Activated T-cell treated with anti-CD3 and anti-CD28 coated beads, Interleukin-2, amount 50 U/mL, for 1 hour (primary cell): Measurements from ENCODE around the gene IFI27.
"Not testable (repeated sequence)": the region's sequence is repeated elsewhere in the genome, so short reads cannot be mapped to it uniquely, and the experiment has no call there.

Experiments
- DNase-seq: peaks from one replicate; pipeline ENCODE4 v3.0.0-alpha.2; 2020

The IFI27 gene

DNA sequence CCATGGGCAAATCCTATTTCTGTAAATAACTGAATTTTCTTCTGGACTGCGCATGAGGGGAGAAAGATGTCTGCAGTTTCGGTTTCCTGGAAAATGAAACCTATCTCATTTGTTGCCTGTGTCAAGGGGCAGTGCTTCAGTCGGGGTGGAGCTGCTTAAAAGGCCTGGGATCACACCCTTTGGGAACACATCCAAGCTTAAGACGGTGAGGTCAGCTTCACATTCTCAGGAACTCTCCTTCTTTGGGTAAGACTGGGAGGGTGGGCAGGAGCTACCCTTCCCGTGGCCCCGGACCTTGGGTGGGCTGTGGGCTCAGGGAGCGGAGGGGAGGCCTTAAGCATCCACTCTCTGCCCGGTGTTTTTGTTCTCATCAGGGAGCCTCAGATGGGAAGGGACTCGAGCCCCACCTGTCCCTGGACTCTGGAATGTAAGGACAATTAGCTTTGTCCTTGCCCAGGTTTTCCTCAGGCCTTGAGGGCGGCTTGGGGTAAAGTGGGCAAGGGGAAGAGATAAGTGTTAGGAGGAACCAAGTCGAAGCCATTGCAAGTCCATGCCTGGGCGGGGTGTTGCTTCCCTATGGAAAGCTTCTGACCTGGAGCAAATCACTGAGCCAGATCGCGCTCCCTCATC, at the start of gene IFI27:
IFI27 (plus strand) TSS at position 185 of the 630 bp plus-strand sequence.
- DNase-seq = no peak

DNA sequence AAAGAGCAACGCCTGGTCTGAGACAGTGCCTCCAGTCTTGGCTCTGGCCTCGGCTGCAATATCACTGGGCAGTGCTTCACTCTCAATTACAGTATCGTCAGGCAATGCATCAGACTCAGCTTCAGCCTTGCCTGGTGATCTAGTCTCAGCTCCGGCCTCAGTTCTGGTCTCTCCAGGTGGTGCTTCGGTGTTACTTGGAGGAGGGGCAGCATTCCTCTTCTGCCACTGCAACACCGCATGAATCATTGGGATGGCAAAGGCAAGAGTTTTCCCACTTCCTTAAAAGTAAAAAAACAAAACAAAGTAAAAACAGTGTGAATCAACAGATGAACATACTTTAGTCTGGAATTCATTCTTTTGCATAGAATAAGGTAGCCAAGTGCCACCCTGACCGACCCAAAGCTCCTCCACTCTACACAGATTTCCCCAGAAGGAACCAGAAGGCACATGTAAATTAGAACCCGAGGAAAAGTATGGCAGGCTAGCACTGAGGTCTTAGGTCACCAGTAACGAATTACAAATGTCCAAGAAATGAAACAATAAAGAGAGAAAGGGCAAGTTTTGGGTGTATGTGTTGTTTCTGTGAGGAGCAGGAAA, 48.1 kb upstream of the IFI27 start:
- DNase-seq = no peak

DNA sequence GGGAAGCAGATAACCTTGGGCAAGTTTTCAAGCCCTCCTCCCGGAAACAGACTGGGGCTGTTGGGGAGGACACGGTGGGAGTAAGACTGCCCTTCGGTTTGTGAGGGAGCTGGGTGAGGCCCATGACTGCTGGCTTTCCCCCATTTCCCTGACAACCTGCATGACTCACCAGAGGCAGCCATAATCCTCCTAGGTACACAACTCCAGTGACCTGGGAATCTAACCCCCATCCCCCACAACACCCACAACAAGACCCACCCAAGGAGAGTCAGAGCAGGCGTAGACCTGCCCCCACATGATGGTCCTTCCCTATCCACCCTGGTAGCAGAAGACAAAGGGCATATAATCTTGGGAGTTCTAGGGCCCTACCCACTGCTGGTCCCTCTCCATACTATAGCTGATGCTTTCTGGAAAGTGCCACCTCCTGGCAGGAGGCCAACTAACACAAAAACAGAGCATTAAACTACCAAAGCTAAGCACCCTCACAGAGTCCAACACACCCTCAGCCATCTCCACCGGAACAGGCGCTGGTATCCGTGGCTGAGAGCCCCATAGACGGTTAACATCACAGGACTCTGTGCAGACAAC, 44.4 kb upstream of the IFI27 start:
- DNase-seq = no peak

DNA sequence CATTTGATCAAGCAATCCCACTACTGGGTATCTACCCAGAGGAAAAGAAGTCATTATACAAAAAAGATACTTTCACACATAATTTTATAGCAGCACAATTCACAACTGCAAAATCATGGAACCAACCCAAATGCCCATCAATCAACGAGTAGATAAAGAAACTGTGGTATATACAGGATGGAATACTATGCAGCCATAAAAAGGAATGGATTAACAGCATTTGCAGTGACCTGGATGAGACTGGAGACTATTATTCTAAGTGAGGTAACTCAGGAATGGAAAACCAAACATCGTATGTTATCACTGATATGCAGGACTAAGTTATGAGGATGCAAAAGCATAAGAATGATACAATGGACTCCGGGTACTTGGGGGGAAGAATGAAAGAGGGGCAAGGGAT, 38.5 kb upstream of the IFI27 start:
- DNase-seq = not testable (repeated sequence)

DNA sequence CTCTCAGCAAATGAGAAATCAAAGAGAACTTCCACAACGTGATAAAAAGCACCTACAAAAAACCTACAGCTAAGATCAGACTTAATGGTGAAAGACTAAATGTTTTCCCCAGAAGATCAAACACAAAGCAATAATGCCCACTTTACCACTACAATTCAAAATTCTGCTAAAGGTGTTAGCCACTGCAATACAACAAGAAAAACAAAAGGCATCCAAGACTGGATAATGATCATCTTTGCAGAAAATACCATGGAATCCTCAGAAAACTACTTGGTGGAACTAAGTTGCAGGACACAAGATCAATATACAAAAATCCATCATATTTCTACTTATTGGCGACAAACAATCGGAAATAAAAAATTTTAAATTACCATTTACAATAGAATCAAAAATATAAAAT, 36.0 kb upstream of the IFI27 start:
- no peak for DNase-seq

DNA sequence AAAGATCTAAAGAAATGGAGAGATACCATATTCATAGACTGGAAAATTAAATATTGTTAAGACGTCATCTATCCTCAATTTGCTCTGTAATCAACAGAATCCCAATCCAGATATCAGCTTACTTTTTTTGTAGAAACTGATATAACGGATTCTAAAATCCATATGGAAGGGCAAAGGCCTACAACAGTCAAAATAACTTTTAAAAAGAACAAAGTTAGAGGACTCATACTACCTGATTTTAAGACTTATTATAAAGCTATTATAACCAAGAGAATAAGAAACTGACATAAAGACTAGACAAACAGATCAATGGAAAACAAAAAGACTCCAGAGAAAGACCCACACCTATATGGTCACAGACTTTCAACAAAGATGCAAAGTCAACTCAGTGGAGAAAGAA, 35.5 kb upstream of the IFI27 start:
- DNase-seq = no peak

DNA sequence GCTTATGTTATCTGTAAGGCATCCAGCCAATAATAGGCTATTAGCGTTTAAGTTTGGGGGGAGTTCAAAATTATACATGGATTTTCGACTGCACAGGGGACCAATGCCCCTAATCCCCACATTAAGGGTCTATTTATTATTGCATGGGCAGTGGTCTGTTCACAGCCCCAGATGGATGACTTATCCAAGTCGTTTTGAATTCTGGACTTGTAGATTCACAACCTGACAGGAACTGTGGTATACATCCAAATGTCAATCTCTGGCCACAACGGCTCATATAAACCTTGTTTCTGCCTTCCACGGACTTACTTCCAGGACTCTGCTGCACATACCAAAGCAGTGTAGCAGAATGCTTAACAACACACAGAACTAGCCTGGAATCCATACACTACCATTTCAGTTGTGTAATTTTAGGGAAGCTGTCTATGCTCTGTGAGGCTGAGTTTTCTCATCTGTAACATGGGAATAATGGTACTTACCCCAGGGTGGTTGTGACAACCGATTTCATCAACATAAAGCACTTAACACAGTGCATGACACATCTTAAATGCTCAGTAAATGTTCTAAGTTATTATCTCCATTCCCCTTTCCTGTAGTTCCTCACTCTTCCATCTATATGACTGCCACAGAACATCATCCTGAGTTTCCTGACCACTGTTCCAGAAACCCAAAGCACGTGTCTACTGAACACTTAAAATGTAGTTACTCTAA, 33.3 kb upstream of the IFI27 start:
- DNase-seq = no peak

DNA sequence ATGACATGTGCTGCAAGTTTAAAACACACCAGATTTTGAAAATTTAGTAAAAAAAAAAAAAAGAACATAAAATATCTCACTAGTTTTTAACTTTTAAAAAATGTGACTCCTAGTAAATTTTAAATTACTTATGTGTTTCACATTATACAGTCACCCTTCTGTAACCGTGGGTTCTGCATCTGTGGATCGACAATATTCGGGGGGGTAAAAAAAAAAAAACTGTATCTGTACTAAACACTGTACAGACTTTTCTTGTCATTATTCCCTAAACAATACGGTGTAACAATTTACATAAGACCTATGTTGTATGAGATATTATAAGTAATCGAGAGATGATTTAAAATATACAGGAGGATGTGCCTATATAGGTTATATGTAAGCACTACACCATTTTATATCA, 32.7 kb upstream of the IFI27 start:
- no peak for DNase-seq

DNA sequence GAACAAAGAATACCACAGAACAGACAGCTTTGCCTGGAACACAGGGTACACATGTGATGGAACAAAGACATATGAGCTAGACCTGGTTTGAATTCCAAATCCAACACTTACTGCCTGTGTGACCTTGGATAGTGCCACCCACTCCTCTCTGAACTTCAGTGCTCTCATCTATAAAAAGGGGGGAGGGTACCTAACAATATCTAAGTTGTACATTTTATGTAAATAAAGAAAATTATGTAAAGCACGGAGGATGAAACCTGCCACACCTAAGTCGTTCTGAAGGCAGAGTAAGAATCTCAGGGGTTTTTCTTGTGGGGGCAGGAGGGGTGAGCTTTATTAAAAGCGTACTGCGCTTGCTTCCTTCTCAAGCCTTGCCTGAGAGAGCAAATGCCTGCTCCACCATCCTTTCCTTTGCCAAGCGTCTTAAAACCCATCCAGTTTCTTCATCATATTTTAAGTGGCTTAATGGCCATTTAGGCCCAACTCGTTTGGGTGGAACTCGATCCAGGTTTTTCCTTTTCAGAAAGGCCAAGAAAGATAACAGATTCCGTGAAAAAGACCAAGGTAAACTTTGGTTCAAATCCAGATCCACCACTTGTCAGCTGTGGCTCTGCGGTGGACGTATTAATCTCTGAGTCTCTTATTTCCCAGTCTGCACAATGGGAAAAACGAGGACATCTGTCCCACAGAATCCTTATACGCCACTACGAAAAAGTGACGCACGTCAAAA, 30.5 kb upstream of the IFI27 start:
- no peak for DNase-seq

DNA sequence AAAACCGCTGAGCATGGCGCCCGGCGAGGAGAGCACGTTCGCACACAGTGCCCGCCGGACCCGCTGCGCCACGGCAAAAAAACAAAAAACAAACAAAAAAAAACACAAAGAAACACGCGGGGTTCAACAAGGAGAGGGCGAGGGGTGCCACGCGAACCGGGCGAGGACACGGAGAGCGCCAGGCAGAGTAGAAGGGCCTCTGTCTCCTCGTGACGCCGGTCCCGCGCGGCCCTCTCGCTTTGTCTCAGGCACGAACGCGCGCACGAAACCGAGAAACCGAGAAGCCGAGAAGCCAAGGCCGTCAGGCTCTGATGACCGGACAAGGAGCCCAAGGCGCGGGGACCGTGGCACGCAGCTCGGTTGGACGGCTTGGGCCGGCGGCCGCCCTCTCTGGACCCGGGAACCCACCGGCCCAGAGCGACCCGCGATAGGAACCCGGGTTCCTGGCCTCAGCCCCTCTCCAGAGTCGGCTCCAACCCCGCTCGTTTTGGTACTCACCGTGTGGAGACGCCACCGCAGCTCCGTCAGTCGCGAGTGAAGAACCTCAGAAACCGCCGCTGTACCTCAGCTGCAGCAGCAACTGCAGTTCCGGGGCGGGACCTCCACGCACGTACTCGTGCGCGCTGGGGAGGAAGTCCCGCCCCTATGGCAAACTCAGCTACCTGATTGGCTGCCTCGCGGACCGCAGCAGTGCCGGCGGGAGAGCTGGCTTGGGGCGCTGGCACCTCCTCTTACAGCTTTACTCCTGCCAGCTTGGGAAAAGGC, 29.7 kb upstream of the IFI27 start, which contains the start of the genes DDX24 and IFI27L1:
DDX24 (minus strand) TSS at position 582 of the 765 bp plus-strand sequence. CDS start 1,460 bp downstream, outside the sequence.
IFI27L1 (plus strand) TSS at position 690 of the 765 bp plus-strand sequence. CDS start 15,628 bp downstream, outside the sequence.
- peak; percentile 96 for DNase-seq

DNA sequence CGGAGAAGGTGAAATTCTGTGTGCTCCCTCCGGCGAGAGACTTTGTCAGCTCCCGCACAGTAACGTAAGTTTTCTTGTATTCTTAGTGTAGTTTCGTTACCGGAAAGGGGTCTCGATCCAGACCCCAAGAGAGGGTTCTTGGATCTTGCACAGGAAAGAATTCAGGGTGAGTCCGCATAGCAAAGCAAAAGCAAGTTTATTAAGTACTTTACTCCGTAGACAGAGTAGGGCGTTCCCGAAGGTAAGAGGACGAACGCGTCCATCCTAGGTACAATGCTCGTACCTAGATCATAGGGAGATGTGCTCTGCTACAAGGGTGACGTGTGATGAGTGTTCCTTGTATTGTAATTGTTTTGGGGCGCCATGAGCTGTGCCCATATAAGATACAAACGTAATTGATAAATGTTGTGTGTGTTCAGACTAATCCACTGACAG, 29.1 kb upstream of the IFI27 start:
- DNase-seq = no peak

DNA sequence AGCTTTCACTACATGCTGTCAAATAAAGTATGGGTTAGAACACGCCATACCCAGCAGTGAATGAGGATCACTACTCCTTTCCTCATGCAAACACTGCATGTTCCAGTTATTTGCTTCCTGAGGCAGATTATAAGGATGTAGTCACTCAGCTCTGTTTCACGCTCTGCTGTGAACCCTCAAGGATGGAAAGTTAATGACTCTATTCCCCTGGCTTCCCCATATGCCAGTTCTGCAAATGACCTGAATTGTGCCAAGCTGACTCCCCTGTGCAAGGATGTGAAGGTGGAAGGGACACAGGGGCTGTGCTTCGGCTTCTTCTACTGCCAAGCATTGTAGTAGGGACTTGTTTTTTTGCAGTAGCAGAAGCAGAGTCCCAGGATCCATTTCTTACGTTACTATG, 22.6 kb upstream of the IFI27 start:
- DNase-seq = no peak

DNA sequence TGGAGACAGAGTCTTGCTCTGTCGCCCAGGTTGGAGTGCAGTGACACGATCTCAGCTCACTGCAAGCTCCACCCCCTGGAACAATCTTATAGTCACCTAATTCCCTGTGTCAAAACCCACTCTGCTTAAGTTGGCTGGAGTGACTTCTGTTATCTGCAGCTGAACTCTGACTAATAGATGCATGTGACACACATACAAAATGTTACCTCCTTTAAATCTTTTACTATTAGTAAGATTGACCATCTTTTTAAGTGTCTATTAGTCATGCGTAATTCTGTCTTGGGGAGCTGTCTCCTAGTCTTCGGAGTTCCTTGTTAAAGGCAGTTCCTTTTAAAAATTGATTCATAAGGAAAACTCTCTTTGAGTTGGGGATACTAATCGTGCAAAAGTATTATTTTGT, 22.0 kb upstream of the IFI27 start:
- DNase-seq = no peak

DNA sequence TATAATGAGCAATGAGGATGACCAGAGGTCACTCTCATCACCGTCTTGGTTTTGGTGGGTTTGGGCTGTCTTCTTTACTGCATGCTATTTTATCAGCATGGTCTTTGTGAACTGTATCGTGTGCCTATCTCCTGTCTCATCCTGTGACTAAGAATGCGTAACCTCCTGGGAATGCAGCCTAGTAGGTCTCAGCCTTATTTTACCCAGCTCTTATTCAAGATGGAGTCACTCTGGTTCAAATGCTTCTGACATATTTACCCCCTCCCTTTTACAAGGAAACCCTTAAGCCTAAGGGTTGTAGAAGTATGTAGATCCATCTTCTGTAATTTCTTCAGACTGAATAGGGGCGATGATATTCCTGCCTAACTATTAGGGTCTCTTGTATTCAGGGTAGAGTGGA, 21.1 kb upstream of the IFI27 start:
- no peak for DNase-seq

DNA sequence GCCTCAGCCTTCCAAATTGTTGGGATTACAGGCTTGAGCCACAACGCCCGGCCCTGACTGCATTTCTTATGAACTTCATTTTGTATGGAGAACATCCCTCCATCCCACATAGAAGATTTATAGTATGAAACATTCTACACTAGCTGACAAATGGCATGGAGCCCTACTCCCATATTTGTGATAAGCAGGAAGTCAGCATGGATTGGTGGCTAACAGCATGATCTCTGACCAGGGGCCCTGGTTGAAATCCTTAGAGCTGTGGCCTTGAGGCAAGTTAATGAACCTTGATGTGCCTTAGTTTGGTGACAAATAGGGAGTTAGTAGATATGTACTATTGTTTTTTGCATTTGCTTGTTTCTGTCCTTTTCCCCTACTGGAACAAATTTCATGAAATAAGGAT, 17.1 kb upstream of the IFI27 start:
- DNase-seq = no peak

DNA sequence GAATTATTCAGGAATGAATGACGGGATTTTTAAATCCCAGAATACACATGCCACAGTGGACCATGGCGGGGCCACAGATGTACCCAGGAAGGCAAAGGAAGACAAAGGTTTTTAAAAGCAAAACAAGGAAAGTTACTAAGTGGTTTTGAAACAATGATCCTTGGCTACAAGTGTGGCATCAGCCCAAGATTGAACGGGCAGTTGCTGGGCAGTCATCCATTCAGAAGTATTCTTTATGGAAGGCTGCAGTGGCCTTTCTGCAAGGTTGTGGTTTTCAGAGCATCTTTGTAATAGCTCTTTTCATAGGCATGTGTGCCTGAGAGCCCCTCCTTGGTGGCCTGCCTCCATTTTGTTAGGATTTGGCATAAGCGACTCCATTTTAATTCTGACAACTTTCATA, 13.4 kb upstream of the IFI27 start:
- no peak for DNase-seq

DNA sequence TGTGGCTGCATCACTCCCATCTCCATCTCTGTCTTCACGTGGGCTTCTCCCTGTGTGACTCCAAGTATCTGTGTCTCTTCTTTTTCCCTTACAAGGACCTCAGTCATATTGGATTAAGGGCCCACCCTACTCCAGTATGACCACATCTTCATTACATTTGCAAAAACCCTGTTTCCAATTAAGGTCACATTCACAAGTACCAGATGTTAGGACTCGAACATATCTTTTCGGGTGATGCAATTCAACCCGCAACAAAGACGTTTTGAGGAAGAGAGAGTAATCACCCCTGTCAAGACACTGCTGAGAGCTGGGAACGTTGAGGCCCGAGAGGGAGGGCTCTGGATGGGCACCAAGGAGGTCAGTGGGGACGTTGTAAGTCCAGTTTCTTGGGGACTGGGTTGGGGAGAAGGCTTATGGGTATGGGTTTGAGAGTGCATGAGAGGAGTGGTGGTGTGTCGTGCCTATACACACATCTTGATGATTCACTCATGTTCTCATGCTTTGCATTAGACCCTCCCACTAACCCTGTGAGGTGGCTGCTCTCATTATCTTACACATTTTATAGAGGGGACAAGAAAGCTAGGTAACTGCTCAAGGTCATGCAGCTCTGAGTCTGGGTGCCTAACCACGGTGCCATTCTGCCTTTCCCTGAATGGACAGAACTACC, 12.1 kb upstream of the IFI27 start:
- DNase-seq = no peak

DNA sequence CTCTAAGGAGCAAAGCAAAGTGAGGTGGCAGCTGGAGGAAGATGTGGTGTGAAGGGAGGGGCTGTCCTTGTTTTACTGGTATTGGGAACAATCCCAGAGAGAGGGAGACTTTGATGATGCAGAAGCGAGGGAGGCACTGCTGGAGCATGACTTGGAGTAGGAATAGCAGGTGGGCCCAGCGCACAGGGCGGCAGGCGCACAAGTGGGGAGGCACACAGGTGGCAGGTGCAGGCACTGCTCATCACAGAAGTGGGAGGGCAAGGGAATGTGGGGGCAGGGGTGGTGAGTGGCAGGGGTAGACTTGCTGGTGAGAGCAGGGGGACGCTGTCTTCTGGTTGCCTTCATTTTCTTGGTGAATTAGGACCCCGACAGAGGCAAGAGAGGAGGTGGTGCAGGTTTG, 11.5 kb upstream of the IFI27 start:
- no peak for DNase-seq

DNA sequence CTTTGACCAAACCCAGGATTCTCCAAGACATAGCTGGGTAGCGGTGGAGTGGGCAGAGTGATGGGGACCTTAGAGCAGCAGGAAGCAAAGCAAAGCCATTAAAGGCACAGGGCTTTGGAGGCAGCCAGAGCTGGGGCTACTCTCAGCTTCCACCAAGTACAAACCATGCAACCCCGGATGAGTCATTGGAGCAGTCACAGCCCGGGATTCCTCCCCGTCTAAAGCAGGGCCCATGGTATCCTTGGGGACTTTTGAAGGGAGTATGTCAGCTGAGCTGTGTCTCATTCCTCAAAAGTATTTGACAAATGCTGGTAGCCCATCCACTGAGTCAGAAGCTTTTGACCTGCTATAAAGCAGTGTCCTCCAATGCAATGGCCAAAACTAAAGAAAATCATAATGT, 9.7 kb upstream of the IFI27 start:
- DNase-seq = no peak

DNA sequence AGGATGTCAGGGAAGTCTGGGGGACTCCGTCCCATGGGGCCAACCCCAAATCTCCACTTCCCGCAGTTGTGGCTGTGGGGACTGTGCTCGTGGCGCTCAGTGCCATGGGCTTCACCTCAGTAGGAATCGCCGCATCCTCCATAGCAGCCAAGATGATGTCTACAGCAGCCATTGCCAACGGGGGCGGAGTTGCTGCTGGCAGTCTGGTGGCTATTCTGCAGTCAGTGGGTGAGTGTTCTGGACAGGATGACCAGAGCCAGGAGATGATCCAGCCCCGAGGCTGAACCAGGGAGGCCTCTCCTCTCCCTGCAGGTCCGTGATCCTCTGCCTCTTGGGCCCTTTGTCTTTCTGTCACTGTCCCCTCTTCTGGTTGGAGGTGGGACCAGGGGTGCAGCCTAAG, 8.8 kb upstream of the IFI27 start:
- no peak for DNase-seq

DNA sequence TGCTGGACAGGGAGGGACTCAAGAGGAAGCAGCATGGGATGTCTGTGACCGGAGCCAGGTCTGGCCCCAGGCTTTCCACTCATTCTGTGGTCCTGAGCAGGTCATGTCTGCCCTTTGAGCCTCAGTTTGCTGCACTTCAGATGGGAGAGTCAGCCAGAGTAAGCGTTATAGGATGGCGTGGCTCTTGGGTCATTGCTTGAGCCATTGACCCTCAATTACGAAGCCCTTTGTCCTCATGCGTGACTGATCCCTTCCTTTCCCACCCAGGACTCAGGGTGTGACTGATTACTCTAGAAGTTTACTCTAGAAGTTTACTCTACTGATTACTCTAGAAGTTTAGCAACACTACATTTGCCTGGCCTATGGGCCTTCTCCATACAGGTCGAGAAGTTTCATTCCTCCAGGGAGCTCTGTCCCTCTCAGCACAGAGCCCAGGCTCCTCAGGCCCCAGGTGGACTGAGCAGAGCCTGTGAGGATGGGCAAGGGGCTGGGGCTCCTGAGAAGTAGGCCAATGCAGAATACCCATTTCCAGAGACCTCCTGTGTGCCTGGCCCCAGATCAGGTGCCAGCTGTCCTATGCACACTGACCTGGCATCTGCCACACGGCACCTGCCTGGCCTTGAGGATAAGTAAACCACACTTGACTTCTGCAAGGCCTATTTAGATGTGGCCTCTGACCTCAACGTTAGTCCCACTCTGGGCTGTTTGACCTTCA, 7.6 kb upstream of the IFI27 start:
- no peak for DNase-seq
